ENCODE measurements around the gene ELFN1. TPM values are rescaled to one million over a fixed set of nuclear protein-coding genes. Genes with fewer than 3 reads are reported as not detected.
"Not testable (repeated sequence)": the region's sequence is repeated elsewhere in the genome, so short reads cannot be mapped to it uniquely, and the experiment has no call there.

ELFN1 gene
- total RNA-seq, 1 donor from 2014 or later: 0.62 TPM

DNA sequence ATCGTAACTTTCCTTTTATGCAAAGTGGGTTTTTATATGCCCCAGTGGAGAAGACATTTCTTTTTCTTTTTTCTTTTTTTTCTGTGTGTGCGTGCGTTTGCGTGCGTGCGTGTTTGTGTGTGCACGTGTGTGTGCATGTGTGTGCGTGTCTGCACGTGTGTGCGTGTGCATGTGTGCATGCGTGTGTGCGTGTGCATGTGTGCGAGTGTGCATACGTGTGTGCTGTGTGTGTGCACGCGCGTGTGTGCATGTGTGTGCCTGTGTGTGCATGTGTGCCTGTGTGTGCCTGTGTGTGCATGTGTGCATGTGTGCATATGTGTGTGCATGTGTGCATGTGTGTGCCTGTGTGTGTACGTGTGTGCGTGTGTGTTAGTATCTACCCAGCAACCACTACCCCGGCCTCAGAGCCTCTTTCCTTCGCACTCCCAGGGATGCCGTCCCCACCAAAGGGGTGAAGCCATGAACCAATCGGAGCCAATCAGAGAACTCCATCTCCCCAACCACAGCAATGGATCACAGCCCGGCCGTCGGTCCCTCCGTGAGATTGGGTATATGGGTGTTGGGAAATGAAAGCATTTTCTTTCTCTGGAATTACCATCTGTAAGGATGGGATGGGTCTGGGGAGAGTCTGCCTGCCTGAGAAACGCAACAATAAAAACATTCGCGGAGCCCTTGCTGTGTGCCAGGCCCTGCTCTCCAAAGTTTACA, 92.3 kb downstream of the ELFN1 start:
- TF ChIP-seq, protein P1, sequence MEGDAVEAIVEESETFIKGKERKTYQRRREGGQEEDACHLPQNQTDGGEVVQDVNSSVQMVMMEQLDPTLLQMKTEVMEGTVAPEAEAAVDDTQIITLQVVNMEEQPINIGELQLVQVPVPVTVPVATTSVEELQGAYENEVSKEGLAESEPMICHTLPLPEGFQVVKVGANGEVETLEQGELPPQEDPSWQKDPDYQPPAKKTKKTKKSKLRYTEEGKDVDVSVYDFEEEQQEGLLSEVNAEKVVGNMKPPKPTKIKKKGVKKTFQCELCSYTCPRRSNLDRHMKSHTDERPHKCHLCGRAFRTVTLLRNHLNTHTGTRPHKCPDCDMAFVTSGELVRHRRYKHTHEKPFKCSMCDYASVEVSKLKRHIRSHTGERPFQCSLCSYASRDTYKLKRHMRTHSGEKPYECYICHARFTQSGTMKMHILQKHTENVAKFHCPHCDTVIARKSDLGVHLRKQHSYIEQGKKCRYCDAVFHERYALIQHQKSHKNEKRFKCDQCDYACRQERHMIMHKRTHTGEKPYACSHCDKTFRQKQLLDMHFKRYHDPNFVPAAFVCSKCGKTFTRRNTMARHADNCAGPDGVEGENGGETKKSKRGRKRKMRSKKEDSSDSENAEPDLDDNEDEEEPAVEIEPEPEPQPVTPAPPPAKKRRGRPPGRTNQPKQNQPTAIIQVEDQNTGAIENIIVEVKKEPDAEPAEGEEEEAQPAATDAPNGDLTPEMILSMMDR (IDR thresholded peaks at IDR 0.05): no peak
- H3K27me3 Mint-ChIP-seq (ENCODE audit: unreplicated experiment): peaks cover 7% of the 10 kb centered on the region
- no peaks in the 10 kb centered on the region for H3K36me3 Mint-ChIP-seq (ENCODE audit: unreplicated experiment)
- no peak overlapping the region for H3K4me3 Mint-ChIP-seq (ENCODE audit: unreplicated experiment)
- H3K9me3 Mint-ChIP-seq (ENCODE audit: unreplicated experiment): no peaks in the 10 kb centered on the region
- H3K27ac Mint-ChIP-seq (ENCODE audit: unreplicated experiment): no peak overlapping the region
- DNase-seq (ENCODE audit: extremely low spot score, unreplicated experiment): no peak
- H3K4me1 Mint-ChIP-seq (ENCODE audit: unreplicated experiment): no peaks in the 10 kb centered on the region

DNA sequence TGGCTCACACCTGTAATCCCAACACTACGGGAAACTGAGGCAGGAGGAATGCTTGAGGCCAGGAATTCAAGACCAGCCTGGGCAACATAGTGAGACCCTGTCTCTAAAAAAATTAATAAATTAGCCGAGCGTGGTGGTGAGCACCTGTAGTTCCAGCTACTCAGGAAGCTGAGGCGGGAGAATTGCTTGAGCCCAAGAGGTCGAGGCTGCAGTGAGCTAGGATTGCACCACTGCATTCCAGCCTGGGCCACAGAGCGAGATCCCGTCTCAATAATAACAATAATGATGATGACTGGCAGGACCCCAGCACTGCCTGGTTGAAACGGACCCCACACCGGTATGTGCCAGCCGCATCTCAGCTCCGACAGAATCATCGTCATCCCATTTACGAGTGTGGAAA, 93.0 kb downstream of the ELFN1 start:
- Mint-ChIP-seq H3K27me3 (ENCODE audit: unreplicated experiment) (peaks cover 3% of the 10 kb centered on the region), H3K4me1 (ENCODE audit: unreplicated experiment) (no peaks in the 10 kb centered on the region), H3K27ac (ENCODE audit: unreplicated experiment) (no peak overlapping the region), H3K4me3 (ENCODE audit: unreplicated experiment) (no peak overlapping the region), H3K36me3 (ENCODE audit: unreplicated experiment) (no peaks in the 10 kb centered on the region), H3K9me3 (ENCODE audit: unreplicated experiment) (no peaks in the 10 kb centered on the region)
- DNase-seq (ENCODE audit: extremely low spot score, unreplicated experiment): no peak
- TF ChIP-seq, protein P1 (IDR thresholded peaks at IDR 0.05): no peak

DNA sequence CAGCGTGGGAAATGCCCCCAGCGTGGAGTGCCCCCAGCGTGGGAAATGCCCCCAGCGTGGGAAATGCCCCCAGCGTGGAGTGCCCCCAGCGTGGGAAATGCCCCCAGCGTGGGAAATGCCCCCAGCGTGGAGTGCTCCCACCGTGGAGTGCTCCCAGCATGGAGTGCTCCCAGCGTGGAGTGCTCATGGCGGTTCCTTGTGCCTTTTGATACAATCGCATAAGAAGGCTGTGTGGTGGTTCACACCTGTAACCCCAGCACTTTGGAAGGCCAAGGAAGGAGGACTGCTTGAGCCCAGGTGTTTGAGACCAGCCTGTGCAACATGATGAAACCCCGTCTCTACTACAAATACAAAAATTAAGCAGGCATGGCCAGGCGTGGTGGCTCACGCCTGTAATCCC, 93.8 kb downstream of the ELFN1 start:
- not testable (repeated sequence) for H3K27ac Mint-ChIP-seq (ENCODE audit: unreplicated experiment); H3K27me3 Mint-ChIP-seq (ENCODE audit: unreplicated experiment); H3K4me3 Mint-ChIP-seq (ENCODE audit: unreplicated experiment); H3K4me1 Mint-ChIP-seq (ENCODE audit: unreplicated experiment); H3K9me3 Mint-ChIP-seq (ENCODE audit: unreplicated experiment); DNase-seq (ENCODE audit: extremely low spot score, unreplicated experiment); H3K36me3 Mint-ChIP-seq (ENCODE audit: unreplicated experiment)

DNA sequence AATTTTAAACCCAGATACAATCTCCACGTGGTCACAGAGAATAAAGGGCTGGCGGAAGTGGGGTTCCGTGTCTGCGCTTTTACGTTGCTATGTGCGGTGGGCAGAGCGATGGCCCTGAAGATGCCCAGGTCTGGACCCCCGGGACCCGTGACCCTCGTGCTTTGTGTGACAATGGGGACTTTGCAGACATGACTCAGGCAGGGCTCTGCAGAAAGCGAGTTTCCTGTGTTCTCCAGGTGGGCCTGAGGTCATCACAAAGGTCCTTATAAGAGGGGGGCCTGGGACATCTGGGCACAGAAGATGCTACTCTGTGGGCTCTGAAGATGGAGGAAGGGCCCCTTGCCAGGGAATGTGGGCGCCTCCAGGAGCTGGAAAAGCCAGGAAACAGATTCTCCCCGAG, 95.3 kb downstream of the ELFN1 start:
- Mint-ChIP-seq H3K4me1 (ENCODE audit: unreplicated experiment) (no peaks in the 10 kb centered on the region), H3K36me3 (ENCODE audit: unreplicated experiment) (no peaks in the 10 kb centered on the region), H3K27ac (ENCODE audit: unreplicated experiment) (no peak overlapping the region), H3K27me3 (ENCODE audit: unreplicated experiment) (peaks cover 3% of the 10 kb centered on the region), H3K9me3 (ENCODE audit: unreplicated experiment) (no peaks in the 10 kb centered on the region), H3K4me3 (ENCODE audit: unreplicated experiment) (no peak overlapping the region)
- DNase-seq (ENCODE audit: extremely low spot score, unreplicated experiment): no peak
- TF ChIP-seq, protein P1 (IDR thresholded peaks at IDR 0.05): no peak

- H3K27me3 Mint-ChIP-seq (ENCODE audit: unreplicated experiment): peaks cover 3% of the 10 kb centered on the region
- no peak overlapping the region for H3K4me3 Mint-ChIP-seq (ENCODE audit: unreplicated experiment)
- no peak overlapping the region for H3K27ac Mint-ChIP-seq (ENCODE audit: unreplicated experiment)
- no peaks in the 10 kb centered on the region for H3K4me1 Mint-ChIP-seq (ENCODE audit: unreplicated experiment)
- DNase-seq (ENCODE audit: extremely low spot score, unreplicated experiment): no peak
- TF ChIP-seq, protein P1 (IDR thresholded peaks at IDR 0.05): no peak
- H3K9me3 Mint-ChIP-seq (ENCODE audit: unreplicated experiment): no peaks in the 10 kb centered on the region
- no peaks in the 10 kb centered on the region for H3K36me3 Mint-ChIP-seq (ENCODE audit: unreplicated experiment)
Observed at GRCh38 chr7:1767524-1767923, 97.4 kb downstream of the ELFN1 start.

All from osteocyte (in vitro differentiated cells).